GM13976 (cell line): ENCODE measurements around the gene DOHH.

Experiments used
- DNase-seq: peaks from one replicate; pipeline ENCODE4 v3.0.0; 2012; ENCODE audit warnings: low spot score
- CTCF ChIP-seq: IDR thresholded peaks from 2 replicates; pipeline ENCODE4 v1.5.1; 2012; ENCODE audit warnings: borderline replicate concordance, mild to moderate bottlenecking; ENCODE audit not compliant: insufficient read depth; ENCODE audit errors: extremely low read depth, missing control alignments, control extremely low read depth
- in situ Hi-C: fragments of 300-500 bp; cut with MboI; formaldehyde crosslinking; loops from one replicate; pipeline ENCODE4 v1.12.0; 2022; ENCODE audit warnings: low sequenced_read_pairs, mixed read lengths, inconsistent platforms; ENCODE audit not compliant: unreplicated experiment

DOHH gene

GRCh38 chr19:3441089-3441985 lies 59.1 kb downstream of the DOHH start:
- in situ Hi-C loops: no loop called here
- no peak for DNase-seq
- no peak for TF ChIP-seq CTCF
